Motor neuron (in vitro differentiated cells): ENCODE data around the gene KCNH2. TPM values are rescaled to one million over a fixed set of nuclear protein-coding genes. Genes with fewer than 3 reads are reported as not detected.
"Not testable (repeated sequence)": the region's sequence is repeated elsewhere in the genome, so short reads cannot be mapped to it uniquely, and the experiment has no call there.

ENCODE experiments used
- ATAC-seq, 8 experiments: fragments of 200-7000 bp; cut with Tn5 transposase; replicated peaks in 6 of 8; 2 replicates each; pipeline ENCODE4 v1.8.0; 2021; ENCODE audit warnings: mild to moderate bottlenecking in 8 of 8, moderate library complexity in 8 of 8
- H3K27ac ChIP-seq, 2 donors: fragments of 250-450 bp; sonication (Bioruptor Pico); 2 replicates each; pipeline ENCODE4 v1.9.0; 2021; ENCODE audit warnings: antibody characterized with exemption in 2 of 2, mild to moderate bottlenecking in 2 of 2, moderate library complexity in 1 of 2
- H3K4me1 ChIP-seq, 2 donors: fragments of 250-450 bp; sonication (Bioruptor Pico); replicated peaks in 1 of 2; 2 replicates each; pipeline ENCODE4 v1.6.1; 2021; ENCODE audit warnings: antibody characterized with exemption in 2 of 2, mild to moderate bottlenecking in 2 of 2, moderate library complexity in 1 of 2
- H3K4me3 ChIP-seq, 5 donors: fragments of 250-450 bp; sonication (Bioruptor Pico); 2 replicates each; pipeline ENCODE4 v1.9.0; 2021; ENCODE audit warnings: antibody characterized with exemption in 5 of 5, mild to moderate bottlenecking in 5 of 5, moderate library complexity in 4 of 5
- WGBS, 10 experiments: fragments of 450-650 bp; shearing (Covaris generic); methylation state at CpG; one replicate each; pipeline ENCODE4 v1.0.0; 2022; 5-methylcytosine and 5-hydroxymethylcytosine counted together
- in situ Hi-C, 9 experiments: fragments of 400-800 bp; cut with MboI; loops; one replicate each; pipeline ENCODE4 v1.15.0; 2021; ENCODE audit warnings: low sequenced_read_pairs in 9 of 9, low pct_unique_long_range_greater_than_20kb in 2 of 9; ENCODE audit not compliant: unreplicated experiment in 9 of 9
- total RNA-seq, 8 experiments: library from RNA; unstranded; fragments of 300-600 nt; gene quantifications; 2 replicates each; pipeline versions ENCODE4 v1.2.3 to v1.2.4, GENCODE V29; 2022

Gene KCNH2
- total RNA-seq, 8 experiments from 2014 or later = 0.38 to 38.5 (median 20.9) TPM

DNA sequence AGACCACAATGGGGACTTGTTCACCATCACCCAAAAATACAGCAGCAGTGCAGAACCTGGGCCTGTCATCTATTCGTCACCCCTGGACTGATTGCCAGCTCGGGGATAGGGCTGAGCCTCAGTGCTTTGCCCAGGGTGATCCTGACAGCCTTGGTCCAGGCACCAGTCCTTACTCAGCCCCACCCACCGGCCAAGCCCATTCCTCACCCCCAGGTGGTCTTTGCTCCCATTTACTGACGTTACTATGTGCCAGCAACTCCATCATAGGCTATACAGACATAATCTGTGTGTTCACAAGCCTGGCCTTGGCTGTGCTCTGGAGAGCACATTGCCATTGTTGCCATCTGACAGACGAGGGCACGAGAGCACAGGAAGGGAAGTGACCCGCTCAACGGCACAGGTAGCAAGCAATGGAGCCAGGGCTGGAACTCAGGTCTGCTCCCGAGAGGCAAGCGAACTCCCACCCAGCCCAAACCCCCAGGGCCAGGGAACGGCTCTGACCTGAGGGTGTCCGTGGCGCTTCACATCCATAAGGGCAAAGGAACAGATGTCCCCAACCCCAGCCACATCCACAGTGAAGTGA lies 39.3 kb upstream of the KCNH2 start:
- 0 to 100% (median 73%) methylated on average over 1 to 6 of the region's 13 CpGs; no CpG with 5 or more reads in 4 of the 10 experiments for WGBS, 10 experiments
- Histone ChIP-seq H3K4me1 (peaks cover 35 to 44% of the 10 kb centered on the region in 2 donors), H3K4me3 (no peak overlapping the region), H3K27ac (no peak overlapping the region)
- ATAC-seq = no peak
- in situ Hi-C loops = no loop called here

DNA sequence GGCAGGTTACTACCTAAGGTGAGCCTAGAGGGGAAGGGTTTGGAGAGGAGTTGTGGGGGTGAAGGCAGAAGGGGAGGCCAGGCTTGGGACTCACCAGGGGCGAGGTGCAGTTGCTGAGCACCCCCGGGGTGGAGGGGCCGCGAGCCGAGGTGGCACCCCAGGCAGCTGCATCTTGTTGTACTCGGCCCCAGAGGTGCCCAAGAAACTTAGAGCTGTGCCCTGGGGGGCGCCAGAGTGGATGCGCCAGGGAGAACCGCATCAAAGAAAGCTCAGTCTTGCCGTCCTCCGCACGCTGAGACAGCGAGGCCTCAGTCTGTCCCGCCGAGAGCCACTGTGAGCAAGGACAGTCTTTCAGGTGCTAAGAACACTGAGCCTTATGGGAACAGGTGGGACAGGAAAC lies 38.8 kb upstream of the KCNH2 start:
- Histone ChIP-seq H3K27ac (no peak overlapping the region), H3K4me1 (peaks cover 35 to 44% of the 10 kb centered on the region in 2 donors), H3K4me3 (no peak overlapping the region)
- in situ Hi-C loops = no loop called here
- WGBS, 10 experiments = 72 to 86% (median 80%) methylated on average over 1 to 8 of the region's 15 CpGs; no CpG with 5 or more reads in 7 of the 10 experiments
- no peak for ATAC-seq

DNA sequence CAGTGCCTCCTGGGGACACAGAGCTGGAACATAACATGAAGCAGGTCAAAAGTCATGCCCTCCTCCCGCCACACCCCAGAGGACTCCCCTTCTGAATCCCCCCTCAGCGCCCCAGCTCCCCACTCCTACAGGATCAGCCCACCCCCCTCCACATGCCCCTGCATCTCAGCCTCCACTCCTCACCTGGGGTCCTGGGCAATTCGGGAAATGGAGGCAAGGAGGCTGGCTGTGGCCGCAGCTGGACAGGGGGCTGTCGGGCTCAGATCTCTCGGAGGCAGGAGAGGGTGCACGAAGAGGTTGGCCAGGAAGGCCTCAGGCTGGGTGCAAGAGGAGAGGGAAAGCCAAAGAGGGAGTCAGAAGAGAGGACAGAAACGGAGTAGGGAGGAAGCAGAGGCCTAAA lies 38.4 kb upstream of the KCNH2 start:
- in situ Hi-C loops = no loop called here
- Histone ChIP-seq H3K4me1 (peaks cover 35 to 44% of the 10 kb centered on the region in 2 donors), H3K4me3 (no peak overlapping the region), H3K27ac (no peak overlapping the region)
- WGBS, 10 experiments = 78 to 96% (median 80%) methylated on average over 1 to 6 of the region's 8 CpGs; no CpG with 5 or more reads in 7 of the 10 experiments
- no peak for ATAC-seq

DNA sequence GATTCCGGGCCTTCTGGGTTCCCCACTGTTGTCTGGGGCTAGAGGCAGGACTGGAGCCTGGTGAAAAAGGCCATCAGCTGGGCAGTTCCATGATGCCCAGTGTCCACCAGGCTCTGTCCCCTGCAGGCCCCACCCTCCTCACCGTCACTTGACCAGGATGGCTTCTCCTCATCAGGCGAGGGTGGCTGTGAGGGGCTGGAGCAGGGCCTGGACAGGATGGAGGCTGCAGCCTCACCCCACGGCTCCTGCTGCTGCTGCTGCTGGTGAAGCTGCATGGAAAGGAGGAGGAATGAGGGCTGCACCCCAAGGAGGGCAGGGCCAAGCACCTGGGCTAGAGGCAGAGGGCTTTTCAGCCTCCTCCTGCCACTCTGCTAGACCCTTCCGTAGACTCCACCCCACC lies 37.8 kb upstream of the KCNH2 start:
- H3K4me3 ChIP-seq = no peak overlapping the region
- peaks cover 35 to 42% of the 10 kb centered on the region in 2 donors for H3K4me1 ChIP-seq
- no peak for ATAC-seq
- in situ Hi-C loops = no loop called here
- no peak overlapping the region for H3K27ac ChIP-seq
- WGBS, 10 experiments = 93 to 100% methylated on average over 2 of the region's 5 CpGs; no CpG with 5 or more reads in 8 of the 10 experiments

DNA sequence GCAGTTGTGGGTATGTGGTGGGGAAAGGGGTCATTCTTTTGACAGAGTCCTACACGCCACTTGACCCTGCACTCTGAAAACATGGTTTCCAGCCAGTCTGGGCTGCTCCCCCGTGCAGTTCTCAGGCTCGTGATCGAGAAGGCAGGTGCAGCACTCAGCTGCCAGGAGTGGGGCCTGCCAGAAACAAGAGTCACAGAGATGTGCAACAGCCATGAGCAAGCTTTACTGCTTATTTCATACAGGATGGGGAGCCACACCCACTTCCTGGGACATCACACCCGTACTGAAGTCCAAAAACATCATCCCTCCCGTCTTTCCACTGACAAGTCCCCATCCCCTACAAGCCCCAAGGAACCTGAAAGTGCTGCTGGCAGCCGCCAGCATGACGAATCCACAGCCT lies 36.8 kb upstream of the KCNH2 start:
- in situ Hi-C loops = no loop called here
- Histone ChIP-seq H3K4me3 (no peak overlapping the region), H3K4me1 (peaks cover 35 to 41% of the 10 kb centered on the region in 2 donors), H3K27ac (no peak overlapping the region)
- no peak for ATAC-seq
- 40 to 100% (median 87%) methylated on average over 2 to 6 of the region's 8 CpGs; no CpG with 5 or more reads in 2 of the 10 experiments for WGBS, 10 experiments

DNA sequence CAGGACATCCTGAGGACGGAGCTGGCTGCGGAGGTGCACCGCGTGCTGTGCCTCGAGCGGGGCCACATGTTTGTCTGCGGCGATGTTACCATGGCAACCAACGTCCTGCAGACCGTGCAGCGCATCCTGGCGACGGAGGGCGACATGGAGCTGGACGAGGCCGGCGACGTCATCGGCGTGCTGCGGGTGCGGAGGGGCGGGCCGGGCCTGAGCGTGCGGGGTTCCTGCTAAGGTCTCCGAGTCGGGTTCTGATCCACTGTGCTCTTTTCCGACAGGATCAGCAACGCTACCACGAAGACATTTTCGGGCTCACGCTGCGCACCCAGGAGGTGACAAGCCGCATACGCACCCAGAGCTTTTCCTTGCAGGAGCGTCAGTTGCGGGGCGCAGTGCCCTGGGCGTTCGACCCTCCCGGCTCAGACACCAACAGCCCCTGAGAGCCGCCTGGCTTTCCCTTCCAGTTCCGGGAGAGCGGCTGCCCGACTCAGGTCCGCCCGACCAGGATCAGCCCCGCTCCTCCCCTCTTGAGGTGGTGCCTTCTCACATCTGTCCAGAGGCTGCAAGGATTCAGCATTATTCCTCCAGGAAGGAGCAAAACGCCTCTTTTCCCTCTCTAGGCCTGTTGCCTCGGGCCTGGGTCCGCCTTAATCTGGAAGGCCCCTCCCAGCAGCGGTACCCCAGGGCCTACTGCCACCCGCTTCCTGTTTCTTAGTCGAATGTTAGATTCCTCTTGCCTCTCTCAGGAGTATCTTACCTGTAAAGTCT lies 35.8 kb upstream of the KCNH2 start:
- Histone ChIP-seq H3K27ac (no peak overlapping the region), H3K4me3 (peak overlapping the region; percentile 9 to 29 (median 12)), H3K4me1 (peaks cover 32 to 39% of the 10 kb centered on the region in 2 donors)
- WGBS, 10 experiments = 0 to 60% (median 30%) methylated on average over 1 to 15 of the region's 55 CpGs; no CpG with 5 or more reads in 1 of the 10 experiments
- in situ Hi-C loops = no loop called here
- ATAC-seq = peak; percentile 42 to 75 (median 61)

DNA sequence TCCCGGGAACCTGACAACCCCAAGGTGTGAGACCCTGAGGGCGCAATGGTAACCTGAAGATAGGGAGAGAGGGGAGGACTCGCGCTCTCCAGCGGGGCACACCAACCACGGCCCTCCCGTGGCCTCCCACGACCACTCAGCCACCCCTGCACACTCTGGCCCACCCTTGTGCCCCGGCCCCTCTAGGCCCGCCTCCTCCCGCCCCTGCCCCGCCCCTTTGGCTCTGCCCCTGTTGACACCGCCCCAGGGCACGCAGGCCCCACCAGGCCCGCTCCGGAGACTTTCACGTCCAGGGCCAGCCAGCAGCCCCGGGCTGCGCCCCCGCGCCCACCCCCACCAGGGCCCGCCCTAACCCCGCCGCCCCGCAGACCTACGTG lies 35.2 kb upstream of the KCNH2 start:
- WGBS, 10 experiments = 20% methylated on average over 3 of the region's 26 CpGs; no CpG with 5 or more reads in 9 of the 10 experiments
- H3K4me1 ChIP-seq = peaks cover 30 to 34% of the 10 kb centered on the region in 2 donors
- no peak overlapping the region for H3K27ac ChIP-seq
- ATAC-seq = peak in 5 of 8 experiments; percentile 4 to 31 (median 25)
- in situ Hi-C loops = no loop called here
- H3K4me3 ChIP-seq = peak overlapping the region in 1 of 5 donors; percentile 29

DNA sequence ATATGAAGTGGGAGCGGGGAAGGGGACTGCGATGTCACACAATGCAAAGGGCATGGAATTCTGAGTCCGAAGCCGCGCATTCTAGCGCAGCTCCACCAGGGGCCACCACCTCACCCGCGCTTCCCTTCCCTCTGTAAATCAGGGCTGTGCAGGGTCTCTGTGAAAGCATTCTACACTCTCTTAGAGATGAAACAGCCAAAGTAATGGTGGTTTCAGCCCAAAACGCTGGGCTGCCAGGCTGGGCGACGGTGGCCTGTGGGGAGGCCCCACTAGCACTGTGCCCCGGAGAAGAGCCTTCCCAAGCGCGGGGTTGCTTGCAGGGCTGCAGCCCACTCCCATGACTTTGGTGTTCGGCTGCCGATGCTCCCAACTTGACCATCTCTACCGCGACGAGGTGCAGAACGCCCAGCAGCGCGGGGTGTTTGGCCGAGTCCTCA lies 34.8 kb upstream of the KCNH2 start:
- whole genome bisulfite sequencing, 10 experiments = 17 to 100% (median 37%) methylated on average over 2 to 10 of the region's 23 CpGs; no CpG with 5 or more reads in 5 of the 10 experiments
- peak; percentile 1 to 68 (median 58) for ATAC-seq
- in situ Hi-C loops = no loop called here
- Histone ChIP-seq H3K27ac (no peak overlapping the region), H3K4me1 (peaks cover 29 to 31% of the 10 kb centered on the region in 2 donors), H3K4me3 (peak overlapping the region in 1 of 5 donors; percentile 29)

DNA sequence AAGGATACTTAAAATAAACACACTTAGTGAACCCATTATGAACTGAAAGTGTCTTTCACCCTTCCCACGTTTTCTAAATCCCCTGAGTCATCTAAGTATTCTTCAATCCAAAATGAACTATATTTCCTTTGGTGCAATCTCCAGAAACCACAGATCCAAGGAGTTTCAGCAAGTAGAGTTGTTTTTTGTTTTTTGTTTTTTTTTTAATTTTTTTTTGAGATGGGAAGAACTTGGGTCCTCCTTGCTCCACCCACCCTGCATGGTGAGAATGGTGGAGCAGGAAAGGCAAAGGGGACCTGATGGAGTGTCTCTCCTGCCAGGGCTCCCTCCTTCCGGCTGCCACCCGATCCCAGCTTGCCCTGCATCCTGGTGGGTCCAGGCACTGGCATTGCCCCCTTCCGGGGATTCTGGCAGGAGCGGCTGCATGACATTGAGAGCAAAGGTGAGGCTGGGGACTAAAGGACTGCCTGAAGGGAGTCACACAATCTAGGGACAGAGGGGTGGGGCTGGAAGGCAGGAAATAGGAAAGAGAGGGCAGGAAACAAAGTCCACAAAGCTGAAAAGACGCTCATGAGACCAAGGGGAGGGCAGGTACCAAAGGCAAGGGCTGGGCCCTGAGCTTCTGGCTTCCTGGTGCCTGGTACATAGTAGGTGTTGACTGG lies 34.0 kb upstream of the KCNH2 start:
- Histone ChIP-seq H3K4me3 (no peak overlapping the region), H3K4me1 (peaks cover 27 to 28% of the 10 kb centered on the region in 2 donors), H3K27ac (no peak overlapping the region)
- WGBS, 10 experiments = 0 to 89% (median 59%) methylated on average over 1 to 5 of the region's 6 CpGs; no CpG with 5 or more reads in 4 of the 10 experiments
- in situ Hi-C loops = no loop called here
- ATAC-seq = no peak

DNA sequence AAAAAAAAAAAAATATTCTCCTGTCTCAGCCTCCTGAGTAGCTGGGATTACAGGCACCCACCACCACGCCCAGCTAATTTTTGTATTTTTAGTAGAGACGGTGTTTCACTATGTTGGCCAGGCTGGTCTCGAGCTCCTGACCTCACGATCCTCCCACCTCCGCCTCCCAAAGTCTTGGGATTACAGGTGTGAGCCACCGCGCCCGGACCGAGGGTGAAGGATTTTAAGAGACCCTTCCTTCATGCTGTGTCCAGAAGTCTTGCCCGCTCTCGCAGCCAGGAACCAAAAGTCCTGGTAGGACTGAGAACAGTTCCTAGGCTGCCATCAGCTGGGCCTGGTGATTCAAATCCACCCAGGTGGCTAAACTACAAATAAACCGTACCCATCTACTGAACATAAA lies 33.5 kb upstream of the KCNH2 start:
- ATAC-seq, H3K4me3 ChIP-seq, in situ Hi-C loops, H3K27ac ChIP-seq: not testable (repeated sequence)
- peaks cover 27 to 28% of the 10 kb centered on the region in 2 donors for H3K4me1 ChIP-seq
- 71 to 100% (median 100%) methylated on average over 1 to 5 of the region's 12 CpGs; no CpG with 5 or more reads in 3 of the 10 experiments for WGBS, 10 experiments

DNA sequence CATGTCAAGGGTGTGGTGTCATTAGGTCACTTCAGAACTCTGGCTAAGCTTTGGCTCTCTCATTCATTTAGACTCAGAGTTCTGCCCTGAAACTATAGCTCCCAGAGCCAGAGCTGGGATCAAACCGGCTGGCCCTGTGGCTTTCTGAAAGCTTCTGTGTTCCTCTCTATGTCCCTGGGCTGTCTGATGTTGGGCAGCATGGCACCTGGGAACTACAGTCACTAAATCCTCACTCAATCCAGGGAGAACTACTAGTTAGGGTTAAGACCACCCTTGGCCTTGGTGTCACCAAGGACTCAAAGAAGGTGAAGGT lies 32.9 kb upstream of the KCNH2 start:
- in situ Hi-C loops = no loop called here
- ATAC-seq = peak in 2 of 8 experiments; percentile 9 to 10
- Histone ChIP-seq H3K4me1 (peaks cover 27 to 28% of the 10 kb centered on the region in 2 donors), H3K27ac (no peak overlapping the region), H3K4me3 (no peak overlapping the region)
- WGBS, 10 experiments = 100% methylated on average over 1 of the region's 1 CpG; no CpG with 5 or more reads in 9 of the 10 experiments

DNA sequence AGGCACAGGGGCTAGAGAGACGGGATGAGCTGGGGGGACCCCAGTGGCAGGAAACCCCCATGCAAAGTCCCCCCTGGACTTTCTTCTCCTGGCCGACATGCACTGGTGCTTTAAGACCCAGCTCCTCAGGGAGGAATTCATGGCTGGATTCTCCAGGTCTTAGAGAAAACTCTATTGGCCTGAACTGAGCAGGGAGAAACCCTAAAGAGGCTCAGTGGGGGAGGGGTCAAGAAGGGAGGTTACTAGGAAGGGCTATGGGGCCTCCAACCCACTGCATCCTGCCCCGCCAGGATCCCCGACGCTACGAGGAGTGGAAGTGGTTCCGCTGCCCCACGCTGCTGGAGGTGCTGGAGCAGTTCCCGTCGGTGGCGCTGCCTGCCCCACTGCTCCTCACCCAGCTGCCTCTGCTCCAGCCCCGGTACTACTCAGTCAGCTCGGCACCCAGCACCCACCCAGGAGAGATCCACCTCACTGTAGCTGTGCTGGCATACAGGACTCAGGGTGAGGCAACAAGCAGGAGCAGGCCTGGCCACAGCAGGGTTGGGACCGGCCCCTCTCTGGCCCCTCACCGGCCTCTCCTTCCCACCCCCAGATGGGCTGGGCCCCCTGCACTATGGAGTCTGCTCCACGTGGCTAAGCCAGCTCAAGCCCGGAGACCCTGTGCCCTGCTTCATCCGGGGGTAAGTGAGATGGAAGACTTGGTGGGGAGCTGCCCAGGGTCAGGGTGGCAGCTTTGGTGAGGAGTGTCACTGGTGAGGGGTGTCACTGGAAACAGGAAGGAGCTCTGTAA lies 32.4 kb upstream of the KCNH2 start:
- H3K4me1 ChIP-seq = peaks cover 27 to 28% of the 10 kb centered on the region in 2 donors
- in situ Hi-C loops = no loop called here
- H3K4me3 ChIP-seq = no peak overlapping the region
- 0 to 27% (median 26%) methylated on average over 1 to 7 of the region's 18 CpGs; no CpG with 5 or more reads in 7 of the 10 experiments for WGBS, 10 experiments
- no peak overlapping the region for H3K27ac ChIP-seq
- peak; percentile 2 to 22 (median 14) for ATAC-seq

DNA sequence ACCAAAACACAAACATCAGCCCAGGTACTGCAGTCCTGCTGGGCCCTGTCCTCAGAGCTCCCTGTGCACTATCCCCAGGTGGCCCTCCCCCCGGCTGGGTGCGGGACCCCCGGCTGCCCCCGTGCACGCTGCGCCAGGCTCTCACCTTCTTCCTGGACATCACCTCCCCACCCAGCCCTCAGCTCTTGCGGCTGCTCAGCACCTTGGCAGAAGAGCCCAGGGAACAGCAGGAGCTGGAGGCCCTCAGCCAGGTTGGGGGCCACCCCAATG lies 31.9 kb upstream of the KCNH2 start:
- Histone ChIP-seq H3K27ac (no peak overlapping the region), H3K4me3 (no peak overlapping the region), H3K4me1 (peaks cover 27 to 28% of the 10 kb centered on the region in 2 donors)
- no peak for ATAC-seq
- in situ Hi-C loops = no loop called here
- WGBS, 10 experiments = no CpG with 5 or more reads among the region's 7 CpGs
